Superior temporal gyrus (tissue), 1 donor: Measurements from ENCODE around the gene SPTBN1.

Experiments
- DNase-seq: peaks from one replicate; pipeline ENCODE4 v3.0.0-alpha.2; 2016; ENCODE audit errors: extremely low spot score

Gene SPTBN1

GRCh38 chr2:54590216-54591120 lies 134.3 kb downstream of the SPTBN1 start:
- DNase-seq = no peak

- peak; percentile 61 for DNase-seq
Measured at GRCh38 chr2:54591551-54591950, 135.4 kb downstream of the SPTBN1 start.

GRCh38 chr2:54593249-54593648 lies 137.1 kb downstream of the SPTBN1 start:
- DNase-seq = no peak

GRCh38 chr2:54594048-54594447 lies 137.9 kb downstream of the SPTBN1 start:
- DNase-seq = no peak

GRCh38 chr2:54595161-54595803 lies 139.2 kb downstream of the SPTBN1 start:
- no peak for DNase-seq

- no peak for DNase-seq
Measured at GRCh38 chr2:54595999-54596902, 140.1 kb downstream of the SPTBN1 start.

- no peak for DNase-seq
Measured at GRCh38 chr2:54597153-54597848, 141.2 kb downstream of the SPTBN1 start.

GRCh38 chr2:54598347-54599325 lies 142.5 kb downstream of the SPTBN1 start:
- no peak for DNase-seq

- DNase-seq = no peak
Measured at GRCh38 chr2:54599326-54599710, 143.2 kb downstream of the SPTBN1 start.

GRCh38 chr2:54599914-54600313 lies 143.8 kb downstream of the SPTBN1 start:
- no peak for DNase-seq

- DNase-seq = no peak
Measured at GRCh38 chr2:54601339-54601738, 145.2 kb downstream of the SPTBN1 start.

GRCh38 chr2:54602736-54603322 lies 146.7 kb downstream of the SPTBN1 start:
- DNase-seq = no peak

- DNase-seq = no peak
Measured at GRCh38 chr2:54603357-54603756, 147.2 kb downstream of the SPTBN1 start.

GRCh38 chr2:54603796-54604195 lies 147.7 kb downstream of the SPTBN1 start:
- DNase-seq = no peak

GRCh38 chr2:54604871-54605270 lies 148.7 kb downstream of the SPTBN1 start:
- DNase-seq = no peak

GRCh38 chr2:54605836-54606235 lies 149.7 kb downstream of the SPTBN1 start:
- no peak for DNase-seq

- DNase-seq = no peak
Measured at GRCh38 chr2:54606393-54606958, 150.3 kb downstream of the SPTBN1 start.

- no peak for DNase-seq
Measured at GRCh38 chr2:54608224-54608623, 152.1 kb downstream of the SPTBN1 start.

GRCh38 chr2:54609241-54609640 lies 153.1 kb downstream of the SPTBN1 start:
- DNase-seq = no peak

- DNase-seq = no peak
Measured at GRCh38 chr2:54609647-54610046, 153.5 kb downstream of the SPTBN1 start.
